Neural progenitor cell (in vitro differentiated cells): ENCODE results near the gene TMEM95.

Experiments used
- EZH2 ChIP-seq: fragments of 200-600 bp; sonication (generic); IDR thresholded peaks from 2 replicates; pipeline ENCODE4 v1.6.1; 2017; ENCODE audit warnings: antibody characterized with exemption, mild to moderate bottlenecking, moderate library complexity
- TF ChIP-seq, protein P1 (sequence below): fragments of 200-600 bp; sonication (generic); IDR thresholded peaks from 2 replicates; pipeline ENCODE4 v1.5.1; 2017; ENCODE audit warnings: antibody characterized with exemption, mild to moderate bottlenecking

DNA sequence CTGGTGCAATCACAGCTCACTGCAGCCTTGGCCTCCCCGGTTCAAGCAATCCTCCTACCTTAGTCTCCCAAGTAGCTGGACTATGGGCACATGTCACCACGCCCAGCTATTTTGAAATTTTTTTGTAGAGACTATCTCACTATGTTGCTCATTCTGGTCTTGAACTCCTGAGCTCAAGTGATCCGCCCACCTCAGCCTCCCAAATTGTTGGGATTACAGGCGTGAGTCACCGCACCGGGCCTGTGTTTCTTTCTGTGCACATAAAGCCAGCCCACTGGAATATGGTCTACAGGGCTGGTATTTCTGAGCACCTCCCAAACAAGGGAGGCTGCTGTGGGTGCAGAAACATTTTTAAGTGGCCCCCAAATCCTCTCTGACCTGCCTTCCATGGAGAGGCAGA is 8.4 kb downstream of the TMEM95 start:
- TF ChIP-seq, protein P1, sequence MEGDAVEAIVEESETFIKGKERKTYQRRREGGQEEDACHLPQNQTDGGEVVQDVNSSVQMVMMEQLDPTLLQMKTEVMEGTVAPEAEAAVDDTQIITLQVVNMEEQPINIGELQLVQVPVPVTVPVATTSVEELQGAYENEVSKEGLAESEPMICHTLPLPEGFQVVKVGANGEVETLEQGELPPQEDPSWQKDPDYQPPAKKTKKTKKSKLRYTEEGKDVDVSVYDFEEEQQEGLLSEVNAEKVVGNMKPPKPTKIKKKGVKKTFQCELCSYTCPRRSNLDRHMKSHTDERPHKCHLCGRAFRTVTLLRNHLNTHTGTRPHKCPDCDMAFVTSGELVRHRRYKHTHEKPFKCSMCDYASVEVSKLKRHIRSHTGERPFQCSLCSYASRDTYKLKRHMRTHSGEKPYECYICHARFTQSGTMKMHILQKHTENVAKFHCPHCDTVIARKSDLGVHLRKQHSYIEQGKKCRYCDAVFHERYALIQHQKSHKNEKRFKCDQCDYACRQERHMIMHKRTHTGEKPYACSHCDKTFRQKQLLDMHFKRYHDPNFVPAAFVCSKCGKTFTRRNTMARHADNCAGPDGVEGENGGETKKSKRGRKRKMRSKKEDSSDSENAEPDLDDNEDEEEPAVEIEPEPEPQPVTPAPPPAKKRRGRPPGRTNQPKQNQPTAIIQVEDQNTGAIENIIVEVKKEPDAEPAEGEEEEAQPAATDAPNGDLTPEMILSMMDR, result no peak
- TF ChIP-seq EZH2, result no peak
